ENCODE measurements around the gene TTC27.

DNA sequence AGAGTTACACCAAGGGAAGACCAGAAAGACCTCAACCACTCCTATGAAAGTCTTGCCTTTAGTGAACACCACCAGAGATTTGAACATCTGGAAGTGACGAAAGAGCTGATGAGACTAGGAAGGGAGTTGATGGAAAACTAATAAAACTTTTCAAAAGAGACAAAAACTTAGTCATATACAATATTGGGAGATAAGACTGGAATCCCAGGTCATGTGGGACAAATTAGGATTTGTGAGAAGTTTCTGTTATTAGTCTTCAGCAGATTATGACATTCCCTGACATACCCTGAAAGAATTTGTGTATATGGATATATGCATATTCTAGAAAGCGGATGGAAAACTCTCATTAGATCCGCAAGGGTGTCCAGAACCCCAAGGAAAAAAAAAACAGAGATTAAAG is 173.9 kb downstream of the TTC27 start:
- TF ChIP-seq POLR2AphosphoS5 (IDR thresholded peaks at IDR 0.05; ENCODE audit: borderline replicate concordance, low read depth, low read length) (no peak), EZH2 (IDR thresholded peaks at IDR 0.05) (no peak), FOXP2 (optimal IDR thresholded peaks at IDR 0.05; ENCODE audit: control extremely low read depth, extremely low read length, insufficient read depth) (no peak)
